GM23248 (cell line): Measurements from ENCODE around the gene CTAGE9.

ENCODE experiments used
- EZH2 ChIP-seq: fragments of 200-600 bp; sonication (generic); IDR thresholded peaks from 2 replicates; pipeline ENCODE4 v1.6.1; 2018; ENCODE audit warnings: antibody characterized with exemption, mild to moderate bottlenecking; ENCODE audit not compliant: insufficient read depth, poor library complexity, severe bottlenecking
- EZH2phosphoT487 ChIP-seq: fragments of 200-600 bp; sonication (generic); IDR thresholded peaks from 2 replicates; pipeline ENCODE4 v1.6.1; 2018; ENCODE audit warnings: antibody characterized with exemption, moderate library complexity, mild to moderate bottlenecking, low read depth; ENCODE audit not compliant: insufficient read depth

GRCh38 chr6:131758920-131759319, 48.1 kb upstream of the CTAGE9 start:
- TF ChIP-seq EZH2 (no peak), EZH2phosphoT487 (no peak)
